ENCODE data around the gene XRRA1.
"Not testable (repeated sequence)": the region's sequence is repeated elsewhere in the genome, so short reads cannot be mapped to it uniquely, and the experiment has no call there.

Gene XRRA1

GRCh38 chr11:74837191-74837590, 111.7 kb downstream of the XRRA1 start:
- DNase-seq (ENCODE audit: low read depth in 2 of 2, low spot score in 1 of 2): no peak

- no peak for DNase-seq (ENCODE audit: low read depth in 2 of 2, low spot score in 1 of 2)
These were observed 122.0 kb downstream of the XRRA1 start for GRCh38 chr11:74826901-74827300.

GRCh38 chr11:74825596-74825995, 123.3 kb downstream of the XRRA1 start:
- DNase-seq (ENCODE audit: low read depth in 2 of 2, low spot score in 1 of 2): not testable (repeated sequence)

- no peak for DNase-seq (ENCODE audit: low read depth in 2 of 2, low spot score in 1 of 2)
These were observed 124.5 kb downstream of the XRRA1 start for GRCh38 chr11:74824285-74824982.

GRCh38 chr11:74822170-74822569, 126.7 kb downstream of the XRRA1 start:
- no peak for DNase-seq (ENCODE audit: low read depth in 2 of 2, low spot score in 1 of 2)

GRCh38 chr11:74820763-74821162, 128.1 kb downstream of the XRRA1 start:
- DNase-seq (ENCODE audit: low read depth in 2 of 2, low spot score in 1 of 2): no peak

GRCh38 chr11:74819400-74819799, 129.5 kb downstream of the XRRA1 start:
- DNase-seq (ENCODE audit: low read depth in 2 of 2, low spot score in 1 of 2): no peak

- DNase-seq (ENCODE audit: low read depth in 2 of 2, low spot score in 1 of 2): no peak
These were observed 130.5 kb downstream of the XRRA1 start for GRCh38 chr11:74818283-74818946.

GRCh38 chr11:74816664-74817063, 132.2 kb downstream of the XRRA1 start:
- DNase-seq (ENCODE audit: low read depth in 2 of 2, low spot score in 1 of 2): no peak

- DNase-seq (ENCODE audit: low read depth in 2 of 2, low spot score in 1 of 2): no peak
These were observed 132.9 kb downstream of the XRRA1 start for GRCh38 chr11:74815966-74816365.

GRCh38 chr11:74809801-74810200, 139.1 kb downstream of the XRRA1 start:
- no peak for DNase-seq (ENCODE audit: low read depth in 2 of 2, low spot score in 1 of 2)

GRCh38 chr11:74806267-74806666, 142.6 kb downstream of the XRRA1 start:
- DNase-seq (ENCODE audit: low read depth in 2 of 2, low spot score in 1 of 2): no peak

- no peak for DNase-seq (ENCODE audit: low read depth in 2 of 2, low spot score in 1 of 2)
These were observed 157.4 kb downstream of the XRRA1 start for GRCh38 chr11:74791333-74792100.
